WTC11 (cell line): ENCODE data around the gene CDC42EP2. TPM values are rescaled to one million over a fixed set of nuclear protein-coding genes. Genes with fewer than 3 reads are reported as not detected.

Source experiments
- CTCF ChIP-seq: fragments of 200-600 bp; IDR thresholded peaks from 2 replicates; pipeline ENCODE4 v1.8.0; 2022; ENCODE audit warnings: antibody characterized with exemption
- ELF4 ChIP-seq: sonication (generic); formaldehyde crosslinking; IDR thresholded peaks from 2 replicates; pipeline ENCODE4 v1.8.1; 2022; ENCODE audit warnings: low read depth, mild to moderate bottlenecking, moderate library complexity, missing genetic modification reagents
- EMX1 ChIP-seq: fragments of 250-450 bp; sonication (Bioruptor Pico); IDR thresholded peaks from 2 replicates; pipeline ENCODE4 v1.8.0; 2021; ENCODE audit warnings: mild to moderate bottlenecking
- ESRRA ChIP-seq: sonication (generic); formaldehyde crosslinking; IDR thresholded peaks from 2 replicates; pipeline ENCODE4 v1.8.1; 2022; ENCODE audit warnings: mild to moderate bottlenecking, missing genetic modification reagents, borderline replicate concordance
- FOXP1 ChIP-seq: sonication (generic); formaldehyde crosslinking; IDR thresholded peaks from 2 replicates; pipeline ENCODE4 v1.8.0; 2022; ENCODE audit warnings: missing genetic modification reagents, mild to moderate bottlenecking, moderate library complexity, borderline replicate concordance
- GABPB1 ChIP-seq: sonication (generic); formaldehyde crosslinking; IDR thresholded peaks from 2 replicates; pipeline ENCODE4 v1.8.1; 2023; ENCODE audit warnings: mild to moderate bottlenecking, missing genetic modification reagents
- GTF2I ChIP-seq: fragments of 250-450 bp; sonication (Bioruptor Pico); conservative IDR thresholded peaks from 2 replicates; pipeline ENCODE4 v1.4.0; 2021; ENCODE audit warnings: mild to moderate bottlenecking
- IRF2 ChIP-seq: sonication (generic); formaldehyde crosslinking; IDR thresholded peaks from 2 replicates; pipeline ENCODE4 v1.8.0; 2022; ENCODE audit warnings: low read depth, missing genetic modification reagents, borderline replicate concordance
- MAX ChIP-seq: sonication (generic); formaldehyde crosslinking; IDR thresholded peaks from 2 replicates; pipeline ENCODE4 v1.8.0; 2022; ENCODE audit warnings: mild to moderate bottlenecking, missing genetic modification reagents
- NFATC4 ChIP-seq: fragments of 250-450 bp; sonication (Bioruptor Pico); IDR thresholded peaks from 2 replicates; pipeline ENCODE4 v1.9.0; 2021; ENCODE audit warnings: mild to moderate bottlenecking
- NFE2L1 ChIP-seq: sonication (generic); formaldehyde crosslinking; IDR thresholded peaks from 2 replicates; pipeline ENCODE4 v1.8.1; 2023; ENCODE audit warnings: missing genetic modification reagents
- NR1H2 ChIP-seq: sonication (generic); formaldehyde crosslinking; IDR thresholded peaks from 2 replicates; pipeline ENCODE4 v1.9.0; 2021; ENCODE audit warnings: mild to moderate bottlenecking, moderate library complexity, missing genetic modification reagents
- NR3C1 ChIP-seq: sonication (generic); formaldehyde crosslinking; conservative IDR thresholded peaks from 2 replicates; pipeline ENCODE4 v1.8.1; 2023; ENCODE audit warnings: low read depth, mild to moderate bottlenecking, missing genetic modification reagents
- PRRX2 ChIP-seq: fragments of 250-450 bp; sonication (Bioruptor Pico); IDR thresholded peaks from 2 replicates; pipeline ENCODE4 v1.8.0; 2021; ENCODE audit warnings: mild to moderate bottlenecking
- SMAD4 ChIP-seq: sonication (generic); formaldehyde crosslinking; IDR thresholded peaks from 2 replicates; pipeline ENCODE4 v1.8.0; 2022; ENCODE audit warnings: mild to moderate bottlenecking, missing genetic modification reagents
- SP1 ChIP-seq: sonication (generic); formaldehyde crosslinking; conservative IDR thresholded peaks from 2 replicates; pipeline ENCODE4 v1.8.1; 2022; ENCODE audit warnings: missing genetic modification reagents
- STAT6 ChIP-seq: sonication (generic); formaldehyde crosslinking; conservative IDR thresholded peaks from 2 replicates; pipeline ENCODE4 v1.8.1; 2023; ENCODE audit warnings: mild to moderate bottlenecking, low read depth, missing genetic modification reagents, moderate library complexity
- ZNF121 ChIP-seq: sonication (generic); formaldehyde crosslinking; IDR thresholded peaks from 2 replicates; pipeline ENCODE4 v1.8.0; 2023; ENCODE audit warnings: missing genetic modification reagents
- ZNF138 ChIP-seq: sonication (generic); formaldehyde crosslinking; conservative IDR thresholded peaks from 2 replicates; pipeline ENCODE4 v1.8.1; 2022; ENCODE audit warnings: mild to moderate bottlenecking, moderate library complexity, missing genetic modification reagents
- ZNF232 ChIP-seq: sonication (generic); formaldehyde crosslinking; IDR thresholded peaks from 2 replicates; pipeline ENCODE4 v1.8.0; 2022; ENCODE audit warnings: mild to moderate bottlenecking, missing genetic modification reagents
- ZNF396 ChIP-seq: fragments of 250-450 bp; sonication (Bioruptor Pico); IDR thresholded peaks from 2 replicates; pipeline ENCODE4 v1.8.0; 2021; ENCODE audit warnings: mild to moderate bottlenecking, moderate library complexity, borderline replicate concordance
- ZNF416 ChIP-seq: fragments of 250-450 bp; sonication (Bioruptor Pico); IDR thresholded peaks from 2 replicates; pipeline ENCODE4 v1.9.0; 2021; ENCODE audit warnings: mild to moderate bottlenecking, inconsistent platforms
- ZNF512 ChIP-seq: sonication (generic); formaldehyde crosslinking; IDR thresholded peaks from 2 replicates; pipeline ENCODE4 v1.8.1; 2022; ENCODE audit warnings: missing genetic modification reagents, borderline replicate concordance
- total RNA-seq: library from RNA; stranded (reverse); gene quantifications from 3 replicates; pipeline ENCODE4 v1.2.3, GENCODE V29; 2021
- TF ChIP-seq, protein P1 (sequence below): sonication (generic); formaldehyde crosslinking; IDR thresholded peaks from 2 replicates; pipeline ENCODE4 v1.8.1; 2022; ENCODE audit warnings: mild to moderate bottlenecking, moderate library complexity, missing genetic modification reagents
- TF ChIP-seq, protein P2 (sequence below): sonication (generic); formaldehyde crosslinking; IDR thresholded peaks from 2 replicates; pipeline ENCODE4 v1.8.0; 2023; ENCODE audit warnings: mild to moderate bottlenecking, missing genetic modification reagents
- TF ChIP-seq, protein P3 (sequence below): sonication (generic); formaldehyde crosslinking; IDR thresholded peaks from 2 replicates; pipeline ENCODE4 v1.8.1; 2022; ENCODE audit warnings: low read depth, mild to moderate bottlenecking, moderate library complexity, missing genetic modification reagents, borderline replicate concordance
- TF ChIP-seq, protein P4 (sequence below): sonication (generic); formaldehyde crosslinking; IDR thresholded peaks from 2 replicates; pipeline ENCODE4 v1.8.1; 2023; ENCODE audit warnings: mild to moderate bottlenecking, moderate library complexity, missing genetic modification reagents

CDC42EP2 gene
- total RNA-seq, 1 experiment from 2014 or later: 11.0 TPM

- TF ChIP-seq, protein P1, sequence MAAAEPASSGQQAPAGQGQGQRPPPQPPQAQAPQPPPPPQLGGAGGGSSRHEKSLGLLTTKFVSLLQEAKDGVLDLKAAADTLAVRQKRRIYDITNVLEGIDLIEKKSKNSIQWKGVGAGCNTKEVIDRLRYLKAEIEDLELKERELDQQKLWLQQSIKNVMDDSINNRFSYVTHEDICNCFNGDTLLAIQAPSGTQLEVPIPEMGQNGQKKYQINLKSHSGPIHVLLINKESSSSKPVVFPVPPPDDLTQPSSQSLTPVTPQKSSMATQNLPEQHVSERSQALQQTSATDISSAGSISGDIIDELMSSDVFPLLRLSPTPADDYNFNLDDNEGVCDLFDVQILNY: peak; percentile 70
- TF ChIP-seq ZNF396 (CRISPR knock-in tag): no peak
- TF ChIP-seq ESRRA: no peak
- TF ChIP-seq NR1H2 (CRISPR knock-in tag): no peak
- TF ChIP-seq FOXP1 (CRISPR knock-in tag): no peak; the same call in 1 of the 2 replicates
- TF ChIP-seq ZNF232: 0 out of 2 replicates have a peak, but pooled peaks have one; percentile 33
- no peak for TF ChIP-seq GTF2I
- TF ChIP-seq, protein P2, sequence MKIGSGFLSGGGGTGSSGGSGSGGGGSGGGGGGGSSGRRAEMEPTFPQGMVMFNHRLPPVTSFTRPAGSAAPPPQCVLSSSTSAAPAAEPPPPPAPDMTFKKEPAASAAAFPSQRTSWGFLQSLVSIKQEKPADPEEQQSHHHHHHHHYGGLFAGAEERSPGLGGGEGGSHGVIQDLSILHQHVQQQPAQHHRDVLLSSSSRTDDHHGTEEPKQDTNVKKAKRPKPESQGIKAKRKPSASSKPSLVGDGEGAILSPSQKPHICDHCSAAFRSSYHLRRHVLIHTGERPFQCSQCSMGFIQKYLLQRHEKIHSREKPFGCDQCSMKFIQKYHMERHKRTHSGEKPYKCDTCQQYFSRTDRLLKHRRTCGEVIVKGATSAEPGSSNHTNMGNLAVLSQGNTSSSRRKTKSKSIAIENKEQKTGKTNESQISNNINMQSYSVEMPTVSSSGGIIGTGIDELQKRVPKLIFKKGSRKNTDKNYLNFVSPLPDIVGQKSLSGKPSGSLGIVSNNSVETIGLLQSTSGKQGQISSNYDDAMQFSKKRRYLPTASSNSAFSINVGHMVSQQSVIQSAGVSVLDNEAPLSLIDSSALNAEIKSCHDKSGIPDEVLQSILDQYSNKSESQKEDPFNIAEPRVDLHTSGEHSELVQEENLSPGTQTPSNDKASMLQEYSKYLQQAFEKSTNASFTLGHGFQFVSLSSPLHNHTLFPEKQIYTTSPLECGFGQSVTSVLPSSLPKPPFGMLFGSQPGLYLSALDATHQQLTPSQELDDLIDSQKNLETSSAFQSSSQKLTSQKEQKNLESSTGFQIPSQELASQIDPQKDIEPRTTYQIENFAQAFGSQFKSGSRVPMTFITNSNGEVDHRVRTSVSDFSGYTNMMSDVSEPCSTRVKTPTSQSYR (CRISPR knock-in tag): no peak
- peak; percentile 69; the same call in 1 of the 2 replicates for TF ChIP-seq ZNF416
- TF ChIP-seq GABPB1: 0 out of 2 replicates have a peak, but pooled peaks have one; percentile 36
- peak; percentile 79 for TF ChIP-seq SP1 (CRISPR knock-in tag)
- no peak for TF ChIP-seq MAX
- TF ChIP-seq ELF4 (CRISPR knock-in tag): no peak
- TF ChIP-seq, protein P3, sequence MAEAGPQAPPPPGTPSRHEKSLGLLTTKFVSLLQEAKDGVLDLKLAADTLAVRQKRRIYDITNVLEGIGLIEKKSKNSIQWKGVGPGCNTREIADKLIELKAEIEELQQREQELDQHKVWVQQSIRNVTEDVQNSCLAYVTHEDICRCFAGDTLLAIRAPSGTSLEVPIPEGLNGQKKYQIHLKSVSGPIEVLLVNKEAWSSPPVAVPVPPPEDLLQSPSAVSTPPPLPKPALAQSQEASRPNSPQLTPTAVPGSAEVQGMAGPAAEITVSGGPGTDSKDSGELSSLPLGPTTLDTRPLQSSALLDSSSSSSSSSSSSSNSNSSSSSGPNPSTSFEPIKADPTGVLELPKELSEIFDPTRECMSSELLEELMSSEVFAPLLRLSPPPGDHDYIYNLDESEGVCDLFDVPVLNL (CRISPR knock-in tag): no peak
- no peak for TF ChIP-seq ZNF512 (CRISPR knock-in tag)
- TF ChIP-seq, protein P4, sequence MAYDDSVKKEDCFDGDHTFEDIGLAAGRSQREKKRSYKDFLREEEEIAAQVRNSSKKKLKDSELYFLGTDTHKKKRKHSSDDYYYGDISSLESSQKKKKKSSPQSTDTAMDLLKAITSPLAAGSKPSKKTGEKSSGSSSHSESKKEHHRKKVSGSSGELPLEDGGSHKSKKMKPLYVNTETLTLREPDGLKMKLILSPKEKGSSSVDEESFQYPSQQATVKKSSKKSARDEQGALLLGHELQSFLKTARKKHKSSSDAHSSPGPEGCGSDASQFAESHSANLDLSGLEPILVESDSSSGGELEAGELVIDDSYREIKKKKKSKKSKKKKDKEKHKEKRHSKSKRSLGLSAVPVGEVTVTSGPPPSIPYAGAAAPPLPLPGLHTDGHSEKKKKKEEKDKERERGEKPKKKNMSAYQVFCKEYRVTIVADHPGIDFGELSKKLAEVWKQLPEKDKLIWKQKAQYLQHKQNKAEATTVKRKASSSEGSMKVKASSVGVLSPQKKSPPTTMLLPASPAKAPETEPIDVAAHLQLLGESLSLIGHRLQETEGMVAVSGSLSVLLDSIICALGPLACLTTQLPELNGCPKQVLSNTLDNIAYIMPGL (CRISPR knock-in tag): 0 out of 2 replicates have a peak, but pooled peaks have one; percentile 14
- TF ChIP-seq NFATC4: no peak
- TF ChIP-seq STAT6 (CRISPR knock-in tag): no peak
- no peak for TF ChIP-seq PRRX2
- no peak for TF ChIP-seq SMAD4 (CRISPR knock-in tag)
- 0 out of 2 replicates have a peak, but pooled peaks have one; percentile 53 for TF ChIP-seq NFE2L1 (CRISPR knock-in tag)
- TF ChIP-seq ZNF121: no peak
- TF ChIP-seq IRF2 (CRISPR knock-in tag): no peak
- TF ChIP-seq NR3C1 (CRISPR knock-in tag): no peak
- TF ChIP-seq ZNF138 (CRISPR knock-in tag): no peak
- TF ChIP-seq EMX1 (CRISPR knock-in tag): no peak
- no peak for TF ChIP-seq CTCF
Observed at GRCh38 chr11:65314501-65315203, at the start of gene CDC42EP2 (continued).
